Measurements from ENCODE around the gene ZC3H4.

DNA sequence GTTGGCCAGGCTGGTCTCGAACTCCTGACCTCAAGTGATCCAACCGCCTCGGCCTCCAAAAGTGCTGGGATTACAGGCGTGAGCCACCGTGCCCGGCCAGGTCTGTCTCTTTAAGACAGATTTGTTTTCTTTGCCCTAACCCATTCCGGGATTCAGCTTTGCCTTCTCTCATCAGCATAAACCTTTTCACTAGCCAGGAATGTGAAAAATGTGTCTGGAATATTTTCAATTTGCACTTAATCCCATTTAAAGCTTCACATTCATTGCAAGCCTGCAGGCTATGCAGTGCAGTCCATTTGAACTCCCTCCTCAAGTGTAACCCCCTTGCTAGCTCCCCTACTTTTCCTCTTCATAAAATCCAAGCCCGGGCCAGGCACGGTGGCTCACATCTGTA is 64.3 kb downstream of the ZC3H4 start:
- TF ChIP-seq, protein P1, sequence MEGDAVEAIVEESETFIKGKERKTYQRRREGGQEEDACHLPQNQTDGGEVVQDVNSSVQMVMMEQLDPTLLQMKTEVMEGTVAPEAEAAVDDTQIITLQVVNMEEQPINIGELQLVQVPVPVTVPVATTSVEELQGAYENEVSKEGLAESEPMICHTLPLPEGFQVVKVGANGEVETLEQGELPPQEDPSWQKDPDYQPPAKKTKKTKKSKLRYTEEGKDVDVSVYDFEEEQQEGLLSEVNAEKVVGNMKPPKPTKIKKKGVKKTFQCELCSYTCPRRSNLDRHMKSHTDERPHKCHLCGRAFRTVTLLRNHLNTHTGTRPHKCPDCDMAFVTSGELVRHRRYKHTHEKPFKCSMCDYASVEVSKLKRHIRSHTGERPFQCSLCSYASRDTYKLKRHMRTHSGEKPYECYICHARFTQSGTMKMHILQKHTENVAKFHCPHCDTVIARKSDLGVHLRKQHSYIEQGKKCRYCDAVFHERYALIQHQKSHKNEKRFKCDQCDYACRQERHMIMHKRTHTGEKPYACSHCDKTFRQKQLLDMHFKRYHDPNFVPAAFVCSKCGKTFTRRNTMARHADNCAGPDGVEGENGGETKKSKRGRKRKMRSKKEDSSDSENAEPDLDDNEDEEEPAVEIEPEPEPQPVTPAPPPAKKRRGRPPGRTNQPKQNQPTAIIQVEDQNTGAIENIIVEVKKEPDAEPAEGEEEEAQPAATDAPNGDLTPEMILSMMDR (IDR thresholded peaks at IDR 0.05), result no peak
- no peak for TF ChIP-seq POLR2A (IDR thresholded peaks at IDR 0.05)

All from heart left ventricle (tissue), 13 donors.